GM18867 (cell line): ENCODE measurements around the gene ADAM29.
"Not testable (repeated sequence)": the region's sequence is repeated elsewhere in the genome, so short reads cannot be mapped to it uniquely, and the experiment has no call there.

ENCODE experiments used
- ATAC-seq: cut with Tn5 transposase; IDR thresholded peaks from one replicate; pipeline ENCODE4 v1.9.1; 2021; ENCODE audit warnings: mild to moderate bottlenecking, moderate library complexity; ENCODE audit not compliant: unreplicated experiment

The ADAM29 gene

GRCh38 chr4:174918058-174918457 is at the start of gene ADAM29:
Gene ADAM29, plus strand, starts transcription at chr4:174918358. Its CDS starts 57,168 bp downstream, at chr4:174975526.
- no peak for ATAC-seq

- ATAC-seq = no peak
Observed at GRCh38 chr4:174869339-174869738, 48.8 kb upstream of the ADAM29 start.

GRCh38 chr4:174870311-174870710 is 47.8 kb upstream of the ADAM29 start:
- no peak for ATAC-seq

- ATAC-seq = no peak
Observed at GRCh38 chr4:174871407-174871806, 46.8 kb upstream of the ADAM29 start.

DNA sequence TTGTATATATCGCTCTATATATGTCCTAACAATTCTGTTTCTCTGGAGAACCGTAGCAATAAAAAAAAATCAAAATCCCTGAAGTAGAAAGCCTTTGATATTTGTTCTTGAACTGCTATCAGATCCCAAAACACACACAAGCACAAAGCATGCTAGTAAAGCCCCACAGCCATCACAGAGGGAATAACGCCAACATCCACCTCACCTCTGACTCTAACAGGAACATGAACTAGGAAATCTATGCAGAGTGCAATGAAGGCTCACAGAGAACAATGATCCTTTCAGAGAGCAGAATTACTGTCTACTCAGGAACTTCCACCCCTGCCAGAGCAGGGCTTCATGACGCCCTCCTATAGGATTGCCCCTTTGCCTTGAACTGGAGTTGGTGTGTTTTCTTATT is 45.0 kb upstream of the ADAM29 start:
- ATAC-seq = not testable (repeated sequence)

DNA sequence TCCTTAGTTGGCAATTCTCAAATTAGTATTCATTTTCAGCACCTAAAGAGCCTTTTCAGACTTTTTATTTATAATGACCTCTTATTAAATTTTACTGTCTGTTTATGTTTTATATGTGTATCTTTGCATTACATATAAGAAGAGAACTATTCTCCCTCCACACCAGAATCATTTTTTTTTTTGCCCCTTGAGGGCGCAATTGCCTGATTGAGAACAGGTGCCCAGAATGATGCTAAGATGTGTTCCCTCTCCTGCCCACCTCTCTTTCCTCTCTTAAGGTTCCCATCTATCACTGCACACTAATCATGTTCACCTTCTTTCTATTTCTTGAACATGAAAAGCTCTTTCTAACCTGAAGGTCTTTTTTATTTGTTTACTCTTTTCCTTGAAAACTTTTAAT is 44.2 kb upstream of the ADAM29 start:
- ATAC-seq = peak; percentile 77

DNA sequence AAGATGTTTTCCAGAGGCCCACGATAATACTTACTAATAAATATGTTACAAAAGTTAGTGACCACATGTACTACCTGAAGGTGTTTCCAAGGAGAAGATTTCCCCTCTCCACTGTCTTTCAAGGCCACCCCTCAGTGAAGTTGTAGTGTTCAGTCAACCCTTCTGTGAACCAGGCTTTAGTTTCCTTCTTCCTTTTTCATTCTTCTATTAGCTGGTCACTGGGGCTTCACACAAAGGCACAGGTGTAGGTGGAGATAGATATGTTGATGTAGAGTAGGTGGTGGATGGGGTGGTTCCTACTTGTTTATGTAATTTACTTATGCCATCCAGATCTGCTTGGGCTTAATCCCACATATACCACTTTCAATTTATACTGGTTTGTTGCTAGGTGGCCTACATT is 43.3 kb upstream of the ADAM29 start:
- ATAC-seq = peak; percentile 45

DNA sequence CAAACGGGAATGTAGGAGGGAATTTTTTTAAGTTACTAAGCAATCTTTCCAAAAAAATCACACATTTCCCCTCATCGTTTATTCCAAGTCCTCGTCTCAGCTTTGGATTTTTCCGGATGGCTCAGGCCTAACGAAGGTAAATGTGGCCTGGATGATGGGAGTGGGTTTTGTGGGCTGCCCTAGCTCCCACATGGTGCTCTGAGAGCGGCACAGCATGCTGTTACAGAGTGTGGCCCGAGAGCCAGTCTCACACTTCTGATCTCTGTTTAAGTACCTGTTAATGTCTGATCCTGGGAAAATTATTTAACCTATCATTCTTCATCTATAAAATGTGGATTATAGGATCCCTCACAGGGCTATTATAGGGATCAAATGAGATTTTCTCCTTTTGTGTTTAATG is 38.2 kb upstream of the ADAM29 start:
- no peak for ATAC-seq

- ATAC-seq = peak; percentile 77
Observed at GRCh38 chr4:174882317-174882992, 35.7 kb upstream of the ADAM29 start.

DNA sequence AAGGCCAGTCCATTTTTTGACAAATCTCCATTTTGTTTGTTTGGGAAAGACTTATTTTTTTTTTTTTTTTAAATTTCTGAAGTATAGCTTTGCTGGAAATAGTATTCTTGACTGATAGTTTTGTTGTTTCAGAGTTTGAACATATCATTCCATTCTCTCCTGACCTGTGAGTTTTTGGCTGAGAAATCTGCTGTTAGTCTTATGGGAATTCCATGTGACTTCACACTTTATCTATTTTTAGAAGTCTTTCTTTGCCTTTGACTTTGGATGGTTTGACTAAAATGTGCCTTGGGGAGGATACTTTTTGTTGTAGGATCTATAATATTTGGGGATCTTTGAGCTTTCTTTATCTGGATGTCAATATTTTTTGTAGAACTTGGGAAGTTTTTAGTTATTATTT is 10.7 kb upstream of the ADAM29 start:
- no peak for ATAC-seq

GRCh38 chr4:174910271-174910670 is 7.9 kb upstream of the ADAM29 start:
- ATAC-seq = no peak

- ATAC-seq = no peak
Observed at GRCh38 chr4:174912919-174913543, 5.1 kb upstream of the ADAM29 start.

- ATAC-seq = no peak
Observed at GRCh38 chr4:174919886-174920423, 1.8 kb downstream of the ADAM29 start.

- ATAC-seq = peak; percentile 25
Observed at GRCh38 chr4:174926958-174927357, 8.8 kb downstream of the ADAM29 start.

DNA sequence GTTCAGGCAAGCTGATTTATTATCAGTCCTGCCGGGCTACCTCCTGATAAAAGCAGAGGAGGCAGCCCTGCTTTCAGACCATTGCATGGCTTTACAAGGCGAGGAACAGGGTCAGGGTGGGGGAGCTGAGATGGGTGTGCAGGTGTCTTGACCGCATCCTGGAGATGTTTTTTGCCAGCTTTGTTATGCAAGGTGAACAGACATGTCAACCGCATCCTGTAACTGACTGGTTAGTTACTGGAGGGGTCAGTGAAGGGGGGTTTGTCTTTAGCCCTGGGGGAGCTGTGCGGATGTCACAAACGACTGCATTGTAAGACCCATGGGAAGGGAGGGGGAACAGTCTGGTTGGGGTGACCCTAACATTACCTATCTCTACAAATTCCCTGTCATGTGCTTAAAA is 10.0 kb downstream of the ADAM29 start:
- ATAC-seq = peak; percentile 76

- peak; percentile 33 for ATAC-seq
Observed at GRCh38 chr4:174928575-174929253, 10.6 kb downstream of the ADAM29 start.

DNA sequence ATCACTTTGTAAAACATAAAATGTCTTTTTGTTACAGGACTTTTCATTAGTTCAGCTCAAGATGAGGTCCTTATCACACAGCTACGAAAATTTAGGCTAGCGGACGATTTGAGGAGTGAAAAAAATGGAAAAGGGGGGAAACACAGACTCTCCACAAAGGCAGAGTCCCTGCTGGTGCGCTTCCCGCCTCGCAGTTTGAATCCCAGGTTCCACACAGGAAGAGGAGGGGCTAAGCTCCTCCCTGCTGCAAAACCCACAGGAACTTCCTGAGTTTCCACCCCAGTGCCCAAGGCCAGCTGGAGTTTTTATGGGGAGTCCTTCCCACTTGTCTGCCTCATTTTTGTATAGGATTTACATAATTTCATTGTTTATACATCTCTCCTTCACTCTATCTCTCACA is 11.2 kb downstream of the ADAM29 start:
- peak; percentile 16 for ATAC-seq

DNA sequence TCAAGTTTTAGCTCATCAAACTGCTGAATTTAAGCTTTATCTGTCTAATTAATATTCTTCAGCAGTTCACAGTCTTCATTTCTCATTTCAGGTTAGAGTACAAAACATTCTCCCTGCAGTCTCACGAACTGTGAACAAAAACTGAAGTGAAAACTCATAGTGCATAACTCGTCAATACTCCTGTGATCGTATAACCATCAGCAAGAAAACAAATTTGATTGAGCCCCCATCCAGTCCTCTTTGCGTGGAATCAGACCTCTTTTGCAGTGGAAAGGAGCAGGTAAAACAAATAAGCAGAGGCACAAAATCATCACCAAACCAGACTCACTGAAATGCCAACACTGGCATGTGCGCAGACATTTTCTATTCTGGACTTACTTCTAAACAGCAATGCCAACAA is 12.7 kb downstream of the ADAM29 start:
- ATAC-seq = no peak

DNA sequence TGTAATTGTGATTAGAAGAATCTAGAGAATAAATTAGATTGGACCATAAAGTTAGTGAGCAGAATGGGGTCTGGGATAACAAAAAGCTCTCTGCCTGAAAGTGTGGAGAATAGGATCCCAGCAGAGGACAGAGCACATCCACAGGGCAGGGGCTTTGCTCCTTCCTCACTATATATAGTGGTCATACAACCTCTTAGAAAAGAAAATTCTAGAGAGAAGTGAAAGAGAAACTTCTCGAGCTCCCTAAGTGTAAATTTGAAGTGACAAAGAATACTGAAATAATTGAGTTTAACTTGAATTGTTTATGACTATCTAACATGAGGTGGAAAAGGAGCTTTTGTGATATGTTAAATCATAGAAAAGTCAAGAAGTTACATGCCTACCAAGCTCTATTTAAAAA is 14.9 kb downstream of the ADAM29 start:
- ATAC-seq = peak; percentile 25

DNA sequence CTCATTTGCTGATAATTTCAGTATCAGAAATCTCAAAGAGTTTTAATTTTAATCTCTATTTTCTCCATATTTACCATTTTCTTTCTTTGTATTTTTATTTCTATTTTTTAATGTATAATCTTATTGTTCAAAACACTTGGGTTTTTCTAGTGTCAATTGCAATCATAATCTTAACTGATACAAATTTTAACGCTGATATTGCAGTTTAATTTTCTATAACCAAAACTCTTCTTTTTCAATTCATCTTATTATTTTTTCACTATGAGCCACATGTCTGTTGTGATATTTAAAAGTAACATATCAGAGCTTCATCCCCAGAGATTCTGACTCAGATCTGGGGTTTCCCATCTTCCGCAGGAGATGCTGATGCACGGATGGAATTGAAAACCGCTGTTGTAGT is 16.2 kb downstream of the ADAM29 start:
- ATAC-seq = no peak

GRCh38 chr4:174935607-174936006 is 17.4 kb downstream of the ADAM29 start:
- ATAC-seq = no peak

- ATAC-seq = peak; percentile 94
Observed at GRCh38 chr4:174940002-174940401, 21.8 kb downstream of the ADAM29 start.
